SK-N-SH (cell line): ENCODE data around the gene CADM2.

Experiments
- CTCF ChIP-seq: fragments of 200-600 bp; sonication (generic); IDR thresholded peaks from 2 replicates; pipeline ENCODE4 v1.6.1; 2017; ENCODE audit warnings: antibody characterized with exemption, mild to moderate bottlenecking, moderate library complexity
- EP300 ChIP-seq, 2 experiments: IDR thresholded peaks; 2 replicates each; pipeline versions ENCODE4 v1.4.0 to v1.6.1; 2012; ENCODE audit warnings: borderline replicate concordance in 1 of 2, low read depth in 1 of 2, low read length in 1 of 2
- MAX ChIP-seq: IDR thresholded peaks from 2 replicates; pipeline ENCODE4 v1.4.0; 2012; ENCODE audit warnings: low read depth
- MEF2A ChIP-seq: IDR thresholded peaks from 2 replicates; pipeline ENCODE4 v1.4.0; 2012; ENCODE audit warnings: low read depth, borderline replicate concordance
- POLR2AphosphoS5 ChIP-seq: IDR thresholded peaks from 2 replicates; pipeline ENCODE4 v1.6.1; 2012; ENCODE audit warnings: low read depth, low read length
- TAF1 ChIP-seq: IDR thresholded peaks from 2 replicates; pipeline ENCODE4 v1.6.1; 2012; ENCODE audit warnings: low read depth, mild to moderate bottlenecking, low read length, moderate library complexity, borderline replicate concordance

- TF ChIP-seq CTCF: no peak
- TF ChIP-seq POLR2AphosphoS5: no peak
- TF ChIP-seq MAX: no peak
- TF ChIP-seq MEF2A: no peak
- no peak for TF ChIP-seq TAF1
- TF ChIP-seq EP300 (IDR thresholded peaks at IDR 0.05; ENCODE audit: borderline replicate concordance in 1 of 2, low read depth in 1 of 2, low read length in 1 of 2): no peak
Observed at GRCh38 chr3:85660451-85660850, 701.7 kb downstream of the CADM2 start.
